ENCODE data around the gene MARCHF9. TPM values are rescaled to one million over a fixed set of nuclear protein-coding genes. Genes with fewer than 3 reads are reported as not detected.

The MARCHF9 gene
- total RNA-seq, 1 experiment from 2014 or later: 6.2 TPM

DNA sequence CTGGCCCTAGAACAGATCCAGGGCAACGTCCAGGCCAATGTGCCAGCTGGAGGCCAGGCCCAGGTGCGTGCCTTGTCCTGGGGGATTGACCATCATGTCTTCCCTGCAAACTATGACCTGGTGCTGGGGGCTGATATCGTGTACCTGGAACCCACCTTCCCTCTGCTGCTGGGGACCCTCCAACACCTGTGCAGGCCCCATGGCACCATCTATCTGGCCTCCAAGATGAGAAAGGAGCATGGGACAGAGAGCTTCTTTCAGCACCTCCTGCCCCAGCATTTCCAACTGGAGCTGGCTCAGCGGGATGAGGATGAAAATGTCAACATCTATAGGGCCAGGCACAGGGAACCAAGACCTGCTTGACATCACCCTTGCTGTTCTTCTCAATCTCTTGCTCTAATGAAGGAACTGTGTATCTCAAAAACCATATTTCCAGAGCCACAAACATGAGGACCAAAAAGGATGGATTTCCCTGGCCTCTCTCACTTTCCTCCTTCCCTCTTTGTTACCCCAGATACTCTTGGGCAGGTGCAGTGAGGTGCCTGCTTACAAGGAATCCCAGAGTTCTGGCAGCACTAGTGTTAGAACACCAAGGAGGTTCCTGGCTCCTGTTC lies 25.5 kb downstream of the MARCHF9 start:
- Mint-ChIP-seq H3K4me1 (peaks cover 4% of the 10 kb centered on the region; the same call in 1 of the 2 replicates), H3K36me3 (peaks cover 6% of the 10 kb centered on the region), H3K4me3 (no peak overlapping the region), H3K27ac (no peak overlapping the region), H3K27me3 (ENCODE audit: low read depth) (no peaks in the 10 kb centered on the region), H3K9me3 (no peaks in the 10 kb centered on the region)
- TF ChIP-seq EMX1 (CRISPR knock-in tag; IDR thresholded peaks at IDR 0.05) (no peak), CBFB (CRISPR knock-in tag; IDR thresholded peaks at IDR 0.05; ENCODE audit: low read depth) (no peak), ATF1 (CRISPR knock-in tag; IDR thresholded peaks at IDR 0.05) (no peak), TEAD1 (CRISPR knock-in tag; IDR thresholded peaks at IDR 0.05) (no peak), MXD4 (CRISPR knock-in tag; IDR thresholded peaks at IDR 0.05; ENCODE audit: borderline replicate concordance) (no peak), GRHL2 (CRISPR knock-in tag; IDR thresholded peaks at IDR 0.05; ENCODE audit: insufficient replicate concordance, severe bottlenecking) (no peak), ZNF138 (CRISPR knock-in tag; conservative IDR thresholded peaks at IDR 0.05) (no peak), ZNF671 (CRISPR knock-in tag; IDR thresholded peaks at IDR 0.05) (no peak)
- TF ChIP-seq, protein P1, sequence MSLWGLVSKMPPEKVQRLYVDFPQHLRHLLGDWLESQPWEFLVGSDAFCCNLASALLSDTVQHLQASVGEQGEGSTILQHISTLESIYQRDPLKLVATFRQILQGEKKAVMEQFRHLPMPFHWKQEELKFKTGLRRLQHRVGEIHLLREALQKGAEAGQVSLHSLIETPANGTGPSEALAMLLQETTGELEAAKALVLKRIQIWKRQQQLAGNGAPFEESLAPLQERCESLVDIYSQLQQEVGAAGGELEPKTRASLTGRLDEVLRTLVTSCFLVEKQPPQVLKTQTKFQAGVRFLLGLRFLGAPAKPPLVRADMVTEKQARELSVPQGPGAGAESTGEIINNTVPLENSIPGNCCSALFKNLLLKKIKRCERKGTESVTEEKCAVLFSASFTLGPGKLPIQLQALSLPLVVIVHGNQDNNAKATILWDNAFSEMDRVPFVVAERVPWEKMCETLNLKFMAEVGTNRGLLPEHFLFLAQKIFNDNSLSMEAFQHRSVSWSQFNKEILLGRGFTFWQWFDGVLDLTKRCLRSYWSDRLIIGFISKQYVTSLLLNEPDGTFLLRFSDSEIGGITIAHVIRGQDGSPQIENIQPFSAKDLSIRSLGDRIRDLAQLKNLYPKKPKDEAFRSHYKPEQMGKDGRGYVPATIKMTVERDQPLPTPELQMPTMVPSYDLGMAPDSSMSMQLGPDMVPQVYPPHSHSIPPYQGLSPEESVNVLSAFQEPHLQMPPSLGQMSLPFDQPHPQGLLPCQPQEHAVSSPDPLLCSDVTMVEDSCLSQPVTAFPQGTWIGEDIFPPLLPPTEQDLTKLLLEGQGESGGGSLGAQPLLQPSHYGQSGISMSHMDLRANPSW (CRISPR knock-in tag; conservative IDR thresholded peaks at IDR 0.05; ENCODE audit: low read depth): no peak
- TF ChIP-seq, protein P2, sequence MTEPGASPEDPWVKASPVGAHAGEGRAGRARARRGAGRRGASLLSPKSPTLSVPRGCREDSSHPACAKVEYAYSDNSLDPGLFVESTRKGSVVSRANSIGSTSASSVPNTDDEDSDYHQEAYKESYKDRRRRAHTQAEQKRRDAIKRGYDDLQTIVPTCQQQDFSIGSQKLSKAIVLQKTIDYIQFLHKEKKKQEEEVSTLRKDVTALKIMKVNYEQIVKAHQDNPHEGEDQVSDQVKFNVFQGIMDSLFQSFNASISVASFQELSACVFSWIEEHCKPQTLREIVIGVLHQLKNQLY (CRISPR knock-in tag; IDR thresholded peaks at IDR 0.05): no peak
- TF ChIP-seq, protein P3, sequence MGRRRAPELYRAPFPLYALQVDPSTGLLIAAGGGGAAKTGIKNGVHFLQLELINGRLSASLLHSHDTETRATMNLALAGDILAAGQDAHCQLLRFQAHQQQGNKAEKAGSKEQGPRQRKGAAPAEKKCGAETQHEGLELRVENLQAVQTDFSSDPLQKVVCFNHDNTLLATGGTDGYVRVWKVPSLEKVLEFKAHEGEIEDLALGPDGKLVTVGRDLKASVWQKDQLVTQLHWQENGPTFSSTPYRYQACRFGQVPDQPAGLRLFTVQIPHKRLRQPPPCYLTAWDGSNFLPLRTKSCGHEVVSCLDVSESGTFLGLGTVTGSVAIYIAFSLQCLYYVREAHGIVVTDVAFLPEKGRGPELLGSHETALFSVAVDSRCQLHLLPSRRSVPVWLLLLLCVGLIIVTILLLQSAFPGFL (CRISPR knock-in tag; IDR thresholded peaks at IDR 0.05; ENCODE audit: borderline replicate concordance): no peak
- TF ChIP-seq, protein P4, sequence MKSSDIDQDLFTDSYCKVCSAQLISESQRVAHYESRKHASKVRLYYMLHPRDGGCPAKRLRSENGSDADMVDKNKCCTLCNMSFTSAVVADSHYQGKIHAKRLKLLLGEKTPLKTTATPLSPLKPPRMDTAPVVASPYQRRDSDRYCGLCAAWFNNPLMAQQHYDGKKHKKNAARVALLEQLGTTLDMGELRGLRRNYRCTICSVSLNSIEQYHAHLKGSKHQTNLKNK (CRISPR knock-in tag; IDR thresholded peaks at IDR 0.05): no peak
- POLR2A ChIA-PET: interaction anchor here (1.0 kb wide), 1 partner anchor 8 kb away, joined by 5 read pairs; the partner anchor contains the start of genes EEF1AKMT3 and METTL1
- no peak for ATAC-seq
- no peak for DNase-seq (ENCODE audit: low spot score)
- CTCF ChIA-PET: interaction anchor here (2.2 kb wide), 1 partner anchor 23 kb away, joined by 10 read pairs; no protein-coding TSS in a partner anchor

GRCh38 chr12:57781244-57781643 lies 26.3 kb downstream of the MARCHF9 start:
- Mint-ChIP-seq H3K4me3 (no peak overlapping the region), H3K27me3 (ENCODE audit: low read depth) (no peaks in the 10 kb centered on the region), H3K36me3 (peaks cover 13% of the 10 kb centered on the region), H3K27ac (no peak overlapping the region), H3K9me3 (no peaks in the 10 kb centered on the region), H3K4me1 (peaks cover 4% of the 10 kb centered on the region; the same call in 1 of the 2 replicates)
- ATAC-seq (no peak), DNase-seq (ENCODE audit: low spot score) (no peak)
- no peak for TF ChIP-seq RELA (CRISPR knock-in tag; IDR thresholded peaks at IDR 0.05; ENCODE audit: borderline replicate concordance)
- TF ChIP-seq MYBL2 (CRISPR knock-in tag; IDR thresholded peaks at IDR 0.05): no peak
- TF ChIP-seq, protein P5, sequence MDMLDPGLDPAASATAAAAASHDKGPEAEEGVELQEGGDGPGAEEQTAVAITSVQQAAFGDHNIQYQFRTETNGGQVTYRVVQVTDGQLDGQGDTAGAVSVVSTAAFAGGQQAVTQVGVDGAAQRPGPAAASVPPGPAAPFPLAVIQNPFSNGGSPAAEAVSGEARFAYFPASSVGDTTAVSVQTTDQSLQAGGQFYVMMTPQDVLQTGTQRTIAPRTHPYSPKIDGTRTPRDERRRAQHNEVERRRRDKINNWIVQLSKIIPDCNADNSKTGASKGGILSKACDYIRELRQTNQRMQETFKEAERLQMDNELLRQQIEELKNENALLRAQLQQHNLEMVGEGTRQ (CRISPR knock-in tag; IDR thresholded peaks at IDR 0.05): no peak
- TF ChIP-seq ZNF416 (CRISPR knock-in tag; IDR thresholded peaks at IDR 0.05): no peak
- no peak for TF ChIP-seq OVOL2 (CRISPR knock-in tag; IDR thresholded peaks at IDR 0.05; ENCODE audit: borderline replicate concordance)
- no peak for TF ChIP-seq ESRRA (CRISPR knock-in tag; IDR thresholded peaks at IDR 0.05; ENCODE audit: borderline replicate concordance)
- no peak for TF ChIP-seq GTF2I (CRISPR knock-in tag; conservative IDR thresholded peaks at IDR 0.05)
- no peak for TF ChIP-seq ZNF423 (CRISPR knock-in tag; IDR thresholded peaks at IDR 0.05)
- no peak for TF ChIP-seq ELF4 (CRISPR knock-in tag; IDR thresholded peaks at IDR 0.05; ENCODE audit: low read depth)
- TF ChIP-seq E2F4 (CRISPR knock-in tag; IDR thresholded peaks at IDR 0.05; ENCODE audit: borderline replicate concordance, low read depth): no peak
- TF ChIP-seq USF1 (CRISPR knock-in tag; IDR thresholded peaks at IDR 0.05): no peak
- TF ChIP-seq, protein P3 (CRISPR knock-in tag; IDR thresholded peaks at IDR 0.05; ENCODE audit: borderline replicate concordance): no peak
- TF ChIP-seq ATF2 (CRISPR knock-in tag; IDR thresholded peaks at IDR 0.05; ENCODE audit: borderline replicate concordance, low read depth): no peak
- CTCF ChIA-PET: interaction anchor here (0.8 to 2.8 kb wide), 5 partner anchors 9 to 1221 kb away, joined by 3 to 17 read pairs (median 3); partner anchors contain the start of genes EEF1AKMT3 and METTL1
- POLR2A ChIA-PET: no interaction called here
